Stimulated activated CD4-positive, alpha-beta T cell treated with anti-CD3 and anti-CD28 coated beads, Interleukin-2, amount 100 ng/mL, for 48 hours (primary cell): Measurements from ENCODE around the gene PIN4.
A peak's percentile ranks its signal among the peaks of the same experiment; 100 is the strongest.
"Not testable (repeated sequence)": the region's sequence is repeated elsewhere in the genome, so short reads cannot be mapped to it uniquely, and the experiment has no call there.

Source experiments
- DNase-seq, 2 donors: peaks; one replicate each; pipeline ENCODE4 v3.0.0-alpha.2; 2020

The PIN4 gene

DNA sequence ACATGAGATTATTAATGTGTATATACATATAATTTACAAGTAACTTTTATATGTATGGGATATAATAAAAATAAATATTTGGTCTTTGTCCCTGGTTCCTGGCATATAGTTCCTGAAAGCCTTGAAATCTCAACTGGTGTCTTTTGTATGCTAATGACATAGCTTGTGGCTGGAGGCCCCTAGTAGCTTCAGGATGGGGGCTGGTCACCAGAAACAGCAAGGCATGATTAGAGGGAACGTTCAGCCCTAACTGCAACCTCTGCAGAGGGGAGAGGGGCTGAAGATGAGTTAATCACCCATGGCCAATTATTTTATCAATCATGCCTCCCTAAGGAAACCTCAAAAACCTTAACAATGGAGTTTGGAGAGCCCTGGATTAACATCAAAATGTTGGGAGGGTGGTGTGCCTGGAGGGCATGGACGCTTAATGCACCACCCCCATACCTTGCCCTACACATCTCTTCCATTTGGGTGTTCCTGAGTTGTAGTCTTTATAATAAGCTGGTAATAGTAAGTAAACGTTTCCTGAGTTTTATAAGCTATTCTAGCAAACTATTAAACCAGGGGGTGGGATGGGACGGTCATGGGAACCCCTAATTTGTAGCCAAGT is 21.3 kb downstream of the PIN4 start:
- DNase-seq, result no peak

DNA sequence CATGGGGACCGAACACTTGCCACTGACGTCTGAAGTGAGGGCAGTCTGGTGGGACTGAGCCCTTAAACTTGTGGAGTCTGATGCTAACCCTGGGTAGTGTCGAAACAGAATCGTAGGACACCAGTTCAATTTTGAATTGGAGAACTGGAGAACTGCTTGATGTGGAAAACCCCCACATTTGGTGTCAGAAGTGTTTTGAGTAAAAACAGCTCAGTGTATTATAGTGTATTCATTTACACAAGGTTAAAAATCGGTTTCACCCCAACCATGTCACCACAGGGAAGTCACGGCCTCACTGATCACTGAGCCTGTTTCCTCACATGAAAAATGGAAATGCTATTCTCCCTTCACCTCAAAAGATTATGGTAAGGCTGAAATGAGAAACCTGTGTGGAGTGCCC is 21.9 kb downstream of the PIN4 start:
- DNase-seq, result no peak

DNA sequence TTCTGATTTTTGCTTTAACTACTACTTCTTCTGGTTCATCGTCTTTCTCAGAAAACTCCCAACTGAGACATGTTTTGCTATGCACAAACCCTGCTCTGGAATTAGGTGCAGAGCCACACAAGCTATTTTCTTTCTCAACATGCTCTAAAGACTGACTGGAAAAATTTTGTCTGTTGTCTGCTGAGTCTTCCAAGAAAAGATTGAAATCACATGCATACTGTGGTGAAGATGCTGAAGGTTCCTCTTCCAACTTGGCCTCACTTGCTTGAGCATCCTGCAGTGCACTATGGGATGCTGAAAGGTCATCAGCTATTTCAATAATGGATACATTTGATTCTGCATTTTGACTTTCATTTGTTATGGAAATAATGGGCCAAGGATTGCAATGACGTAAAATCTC is 24.1 kb downstream of the PIN4 start:
- no peak for DNase-seq

DNA sequence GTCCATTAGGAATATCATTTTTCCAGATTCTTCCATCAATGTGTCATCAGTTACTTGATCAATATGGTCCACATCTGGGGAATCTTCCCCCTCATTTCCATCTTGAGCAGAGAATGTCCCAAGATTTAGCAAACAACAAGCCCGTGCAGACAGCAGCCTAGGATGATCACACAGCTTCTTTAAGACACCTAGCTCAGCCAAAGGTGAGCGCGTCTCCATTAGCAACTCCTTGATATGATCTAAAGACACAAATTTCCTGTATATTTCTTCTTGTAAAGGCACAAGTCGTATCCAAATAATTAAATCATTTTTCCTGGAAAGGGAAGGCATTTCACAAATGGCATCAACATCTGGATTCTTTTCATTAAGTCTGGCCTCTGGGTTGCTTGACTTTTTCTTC is 25.8 kb downstream of the PIN4 start:
- no peak for DNase-seq

DNA sequence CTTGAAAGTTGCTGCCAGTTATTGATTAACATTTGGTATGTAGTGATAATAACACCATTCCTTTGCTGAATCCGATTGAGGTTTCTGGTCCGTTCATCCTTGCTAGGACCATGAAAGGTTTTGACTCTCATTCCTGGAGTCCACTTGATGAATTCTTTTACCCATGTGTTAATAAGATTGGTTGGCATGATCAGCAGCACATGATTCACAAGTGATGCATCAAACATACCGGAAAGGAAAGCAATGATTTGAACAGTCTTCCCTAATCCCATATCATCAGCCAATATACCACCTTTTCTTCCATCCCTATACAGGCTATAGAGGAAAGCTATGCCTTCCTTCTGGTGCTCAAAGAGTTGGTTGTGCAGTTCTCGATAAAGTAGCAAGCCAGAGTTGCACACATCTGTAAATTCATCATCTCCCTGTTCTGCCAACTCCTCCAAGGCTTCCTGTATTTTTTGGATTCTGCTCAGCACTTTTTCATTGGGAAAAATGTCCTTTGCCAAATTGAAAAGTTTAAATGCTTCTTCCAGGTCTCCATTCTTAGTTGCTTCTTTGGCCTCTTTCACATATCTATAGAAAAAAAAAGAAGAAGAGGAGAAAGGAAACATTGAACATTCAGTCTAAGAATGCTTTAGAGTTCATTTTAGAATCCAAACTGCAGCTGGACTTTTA is 26.7 kb downstream of the PIN4 start:
- DNase-seq, result no peak

DNA sequence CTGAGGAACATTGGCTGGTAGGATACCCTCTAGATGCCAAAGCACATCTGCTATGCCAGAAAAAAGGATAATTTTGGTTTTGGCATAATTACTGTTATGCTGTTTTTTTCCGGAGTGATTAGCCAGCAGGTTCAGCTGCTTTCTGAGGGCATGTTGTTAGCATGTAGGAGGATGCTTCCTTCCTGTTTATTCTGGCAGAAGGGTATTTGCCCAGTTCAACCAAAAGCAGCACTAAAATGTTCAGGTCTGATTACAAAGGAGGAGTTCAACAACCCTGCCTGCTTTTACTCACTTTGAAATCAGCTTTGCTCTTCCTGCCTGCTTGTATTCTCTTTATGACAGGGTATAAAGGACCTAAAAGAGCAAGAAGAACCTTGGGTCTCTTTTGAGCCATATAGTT is 35.4 kb downstream of the PIN4 start:
- no peak for DNase-seq

DNA sequence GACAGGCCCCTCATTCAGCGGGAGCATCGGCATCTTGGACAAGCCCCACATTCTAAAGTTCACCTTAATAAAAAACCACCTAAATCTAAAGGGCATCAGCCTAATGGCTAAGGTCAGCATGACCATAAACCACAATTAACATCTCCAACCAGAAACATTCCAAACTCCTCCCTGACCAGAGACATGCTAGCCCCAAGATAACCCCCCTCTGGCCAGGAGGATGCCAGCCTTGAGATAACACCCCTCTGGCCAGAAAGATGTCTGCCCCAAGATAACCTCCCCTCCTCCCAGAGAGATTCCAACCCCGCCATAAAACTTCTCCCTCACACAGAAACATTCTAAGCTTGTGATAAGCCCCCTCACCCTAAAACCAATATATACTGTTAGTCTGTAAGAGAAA is 38.8 kb downstream of the PIN4 start:
- not testable (repeated sequence) for DNase-seq

DNA sequence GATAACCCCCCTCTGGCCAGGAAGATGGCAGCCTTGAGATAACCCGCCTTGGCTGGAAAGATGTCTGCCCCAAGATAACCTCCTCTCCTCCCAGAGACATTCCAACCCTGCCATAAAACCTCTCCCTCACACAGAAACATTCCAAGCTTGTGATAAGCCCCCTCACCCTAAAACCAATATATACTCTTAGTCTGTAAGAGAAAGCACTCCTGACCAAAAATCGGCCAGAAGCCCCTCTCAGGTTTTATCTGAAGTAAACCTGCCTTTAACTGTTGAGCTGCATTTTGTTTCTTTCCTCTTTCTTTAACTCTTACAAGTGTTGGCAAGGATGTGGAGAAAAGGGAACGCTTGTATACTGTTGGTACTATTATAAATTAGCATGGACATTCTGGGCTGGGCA is 48.7 kb downstream of the PIN4 start:
- no peak for DNase-seq

DNA sequence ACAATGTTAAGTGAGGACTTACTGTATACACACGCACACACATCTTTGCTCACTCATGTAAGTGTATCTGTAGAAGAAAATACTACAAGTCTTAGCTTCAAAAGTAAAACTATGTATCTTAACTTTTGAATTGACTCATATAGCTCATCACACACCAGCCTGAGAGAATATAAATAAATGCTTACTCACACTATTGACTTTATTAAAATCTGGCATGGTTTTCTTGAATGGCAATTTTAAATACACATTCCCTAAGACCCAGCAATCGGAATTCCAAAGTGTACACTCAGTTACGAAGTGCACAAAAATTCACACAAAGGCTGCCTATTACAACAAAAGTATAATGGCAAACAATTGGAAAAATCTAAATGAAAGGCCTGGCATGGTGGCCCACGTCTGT is 55.3 kb downstream of the PIN4 start:
- no peak for DNase-seq

DNA sequence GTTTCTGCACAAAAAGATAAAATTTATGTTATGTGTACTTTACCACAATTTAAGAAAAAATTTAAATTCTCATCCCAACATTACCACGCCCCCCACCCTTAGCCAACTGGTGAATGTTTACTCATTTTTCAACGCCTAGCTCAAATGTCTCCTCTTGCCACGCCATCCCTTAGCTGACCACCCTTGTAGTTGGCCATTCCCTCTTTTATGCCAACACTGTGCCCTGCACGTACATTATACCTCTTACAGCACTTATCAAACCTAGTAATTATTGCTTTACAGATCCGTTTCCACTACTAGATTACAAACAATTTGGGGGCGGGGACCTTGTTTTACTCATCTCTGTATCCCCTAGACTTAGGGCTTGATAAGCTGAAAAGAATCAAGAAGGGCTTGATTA is 56.6 kb downstream of the PIN4 start:
- no peak for DNase-seq

DNA sequence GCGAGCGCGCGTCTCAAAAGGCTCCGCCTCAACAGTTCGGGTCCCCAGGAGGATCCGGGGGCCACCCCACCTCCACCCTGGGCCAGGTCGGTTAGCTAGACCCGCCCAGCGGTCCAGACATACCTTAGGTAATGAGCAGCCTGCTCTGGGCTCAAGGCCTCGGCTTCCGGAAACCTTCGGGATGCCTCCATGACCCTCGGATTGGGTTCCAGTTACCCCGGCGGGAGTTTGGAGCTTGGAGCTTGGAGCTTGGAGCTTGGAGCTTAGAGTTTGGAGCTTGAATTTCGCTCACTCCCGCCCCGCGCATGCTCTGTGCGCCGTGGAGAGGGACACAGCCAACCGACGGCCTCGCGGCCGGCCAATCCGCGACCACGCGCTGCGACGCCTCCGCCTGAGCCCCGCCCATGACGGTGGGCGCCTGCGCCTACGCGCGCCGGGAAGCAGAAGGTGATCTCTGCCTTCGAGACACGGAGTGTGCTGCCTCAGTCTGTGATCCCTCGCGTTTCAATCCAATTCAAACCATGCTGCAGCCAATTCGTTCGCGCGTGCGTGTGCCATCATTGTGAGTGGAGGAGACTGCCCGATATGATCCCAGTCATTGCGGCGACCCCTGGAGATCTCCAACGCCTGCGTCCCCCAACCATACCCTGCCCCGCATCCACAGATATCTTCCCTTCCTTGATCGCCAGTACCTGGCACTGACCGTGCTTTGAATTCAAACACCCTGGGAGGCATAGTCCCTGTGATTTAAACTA is 57.3 kb downstream of the PIN4 start, which contains the start of gene ERCC6L:
Gene ERCC6L, minus strand, starts transcription at position 307 of the 755 bp plus-strand sequence. Its CDS starts 116 bp downstream, at position 191.
- peak; percentile 73 to 74 for DNase-seq

DNA sequence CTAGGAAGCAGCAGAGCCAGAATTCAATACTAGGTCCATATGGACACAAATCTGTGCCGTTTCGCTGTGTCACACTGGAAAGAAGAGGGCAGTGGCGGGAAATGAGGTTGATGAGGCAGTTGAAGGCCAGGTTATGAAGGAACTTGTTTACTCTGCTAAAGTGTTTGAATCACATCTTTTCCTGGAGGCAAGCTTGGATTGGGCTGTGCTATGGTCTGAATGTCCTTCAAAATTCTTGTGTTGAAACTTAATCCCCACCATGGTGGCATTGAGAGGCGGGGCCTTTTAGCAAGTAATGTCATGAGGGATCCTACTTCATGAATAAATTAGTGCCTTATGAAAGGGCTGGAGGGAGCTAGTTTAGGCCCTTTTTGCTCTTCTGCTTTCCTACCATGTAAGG is 59.4 kb downstream of the PIN4 start:
- no peak for DNase-seq

DNA sequence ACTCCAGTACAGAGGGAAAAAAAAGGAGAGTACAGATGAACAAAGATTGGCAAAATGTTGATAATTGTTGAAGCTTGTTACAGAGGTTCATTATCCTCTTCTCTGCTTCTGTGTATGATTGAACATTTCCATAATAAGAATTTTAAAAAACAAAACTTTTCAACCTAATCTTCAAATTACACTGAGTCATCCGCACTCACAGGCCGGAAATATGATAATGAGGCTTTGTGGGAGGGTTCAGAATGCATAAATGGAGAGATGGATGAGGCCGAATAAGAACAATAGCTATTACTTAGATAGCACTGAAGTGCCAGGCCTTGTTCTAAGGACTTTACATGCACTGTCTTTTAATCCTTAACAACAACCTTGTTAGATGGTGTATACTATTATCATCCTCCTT is 61.9 kb downstream of the PIN4 start:
- DNase-seq, result no peak

DNA sequence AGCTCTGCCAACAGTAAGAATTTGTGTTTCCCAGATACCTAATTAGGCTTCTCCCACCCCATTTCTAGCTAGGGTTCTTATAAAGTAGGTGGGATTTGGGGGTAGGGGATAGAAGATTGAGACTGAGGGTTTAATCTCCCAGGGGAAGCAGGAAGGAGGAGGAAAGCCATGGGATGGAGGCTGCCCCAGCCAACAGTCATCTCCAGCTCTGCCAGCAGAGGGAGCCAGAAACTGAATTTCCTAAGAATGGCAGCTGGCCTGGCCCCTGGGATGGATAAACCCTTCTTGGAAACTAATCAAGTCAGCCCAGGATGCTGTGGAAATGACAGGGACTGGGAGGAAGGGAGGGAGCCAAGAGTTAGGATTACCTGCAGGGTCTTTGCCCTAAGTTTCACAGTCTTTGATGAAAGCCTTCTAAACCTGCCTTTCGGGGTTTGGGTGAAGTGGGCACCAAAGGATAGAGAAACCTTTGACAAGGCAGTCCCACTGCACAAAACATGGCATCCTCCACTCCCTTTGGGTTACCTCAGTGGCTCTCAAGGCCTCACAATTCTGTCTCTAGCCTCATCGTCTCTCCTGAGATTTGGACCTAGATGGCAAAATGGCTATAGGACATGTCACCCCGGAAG is 64.0 kb downstream of the PIN4 start:
- DNase-seq, result peak; percentile 37 to 48

DNA sequence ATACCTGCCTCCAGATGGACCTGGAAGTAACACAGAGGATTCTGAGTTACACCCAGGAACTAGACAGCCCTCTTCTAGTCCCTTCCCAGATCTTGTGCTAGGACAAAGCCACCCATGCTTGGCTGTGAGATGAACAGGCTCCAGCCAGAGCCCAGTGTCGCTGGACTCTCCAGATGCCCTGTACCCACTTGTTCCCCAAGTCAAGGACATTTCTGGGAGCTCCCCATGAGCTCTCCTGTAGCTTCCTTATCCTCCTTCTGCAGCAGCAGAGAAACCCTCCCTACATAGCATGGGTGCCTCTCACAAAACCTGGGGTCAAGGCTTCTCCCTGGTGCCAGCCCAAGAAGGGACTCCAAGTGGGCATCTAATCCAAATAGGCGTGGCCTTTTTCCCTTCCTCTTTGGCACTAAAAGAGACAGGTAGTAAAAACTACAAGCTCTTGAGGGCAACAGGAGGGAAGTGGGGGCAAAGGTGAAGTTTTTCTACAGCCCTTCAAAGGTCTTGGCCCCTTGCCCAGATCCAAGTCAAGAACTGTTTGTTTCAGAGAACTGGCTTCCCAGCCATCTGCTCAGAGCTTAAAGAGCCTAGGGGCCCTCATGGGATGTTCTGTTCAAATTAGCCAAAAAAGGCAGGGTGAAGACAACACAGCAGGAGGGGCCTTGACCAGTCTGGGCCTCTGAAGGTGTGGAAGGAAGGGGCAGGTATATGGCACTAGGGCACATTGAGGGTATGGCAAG is 65.8 kb downstream of the PIN4 start:
- no peak for DNase-seq
